NCI-H345 treated with DMSO at 0.1 percent for 48 hours (cell line): ENCODE data around the gene GRWD1.
A peak's percentile ranks its signal among the peaks of the same experiment; 100 is the strongest.

Source experiments
- DNase-seq: peaks from one replicate; lab custom pipeline; 2025; ENCODE audit not compliant: unreplicated experiment; lab: John Stamatoyannopoulos, UW

Gene GRWD1

DNA sequence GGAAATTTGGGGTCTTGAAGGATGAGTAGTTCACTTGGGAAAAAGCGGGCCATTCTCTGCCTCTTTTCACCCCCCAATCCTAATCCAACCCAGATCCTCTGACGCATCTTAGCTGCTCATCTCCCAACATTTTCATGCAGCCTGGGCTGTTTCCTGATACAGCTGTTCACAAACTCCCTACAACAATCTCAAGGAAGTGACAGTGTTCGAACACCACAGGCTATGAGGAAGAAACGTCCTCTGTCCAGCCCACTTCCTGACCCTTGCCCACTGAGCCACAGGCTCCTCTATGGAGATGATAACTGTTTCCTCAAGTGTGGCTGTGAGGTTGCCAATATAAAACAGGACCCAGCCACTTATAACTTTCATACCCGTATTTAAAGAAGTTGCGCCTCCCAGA, 49.6 kb downstream of the GRWD1 start:
- no peak for DNase-seq

DNA sequence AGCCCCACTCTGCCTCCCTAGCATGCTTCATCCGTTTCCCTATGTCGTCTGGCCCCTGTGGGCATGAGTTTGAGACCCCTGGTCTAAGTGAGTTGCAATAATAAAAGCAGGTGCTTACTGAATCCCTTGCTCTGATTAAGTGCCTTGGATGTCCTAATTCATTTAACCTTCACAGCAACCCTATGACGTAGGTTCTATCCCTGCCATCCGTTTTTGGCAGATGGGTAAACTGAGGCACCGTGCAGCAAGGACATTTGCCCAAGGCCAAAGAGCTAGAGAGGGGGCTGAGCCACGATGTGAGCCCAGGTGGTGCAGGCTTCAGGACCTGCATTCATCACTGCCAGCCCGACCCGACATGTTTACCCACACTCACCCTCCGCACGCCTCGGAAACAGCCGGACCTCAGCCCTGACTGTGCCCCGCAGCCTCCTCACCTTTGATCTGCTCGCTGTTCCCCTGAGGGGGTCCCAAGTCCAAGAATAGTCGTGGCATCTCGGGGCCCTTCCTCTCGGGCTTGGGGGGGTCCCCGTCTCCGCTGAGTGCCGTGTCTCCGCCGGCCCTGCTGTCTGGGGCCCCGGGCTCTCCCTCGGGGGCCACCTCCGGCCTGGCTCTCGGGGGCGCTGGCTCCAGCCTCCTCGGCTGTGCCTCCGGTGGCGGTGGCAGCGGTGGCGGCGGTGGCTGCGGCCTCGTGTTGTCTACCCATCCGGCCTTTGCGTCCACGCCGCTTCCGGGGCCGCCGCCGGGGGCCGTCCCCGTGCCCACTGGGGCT, 51.4 kb downstream of the GRWD1 start:
- no peak for DNase-seq

- DNase-seq, result no peak
These were observed 52.2 kb downstream of the GRWD1 start for GRCh38 chr19:48497728-48498594.

GRCh38 chr19:48498595-48499311, 53.0 kb downstream of the GRWD1 start:
- DNase-seq, result no peak

DNA sequence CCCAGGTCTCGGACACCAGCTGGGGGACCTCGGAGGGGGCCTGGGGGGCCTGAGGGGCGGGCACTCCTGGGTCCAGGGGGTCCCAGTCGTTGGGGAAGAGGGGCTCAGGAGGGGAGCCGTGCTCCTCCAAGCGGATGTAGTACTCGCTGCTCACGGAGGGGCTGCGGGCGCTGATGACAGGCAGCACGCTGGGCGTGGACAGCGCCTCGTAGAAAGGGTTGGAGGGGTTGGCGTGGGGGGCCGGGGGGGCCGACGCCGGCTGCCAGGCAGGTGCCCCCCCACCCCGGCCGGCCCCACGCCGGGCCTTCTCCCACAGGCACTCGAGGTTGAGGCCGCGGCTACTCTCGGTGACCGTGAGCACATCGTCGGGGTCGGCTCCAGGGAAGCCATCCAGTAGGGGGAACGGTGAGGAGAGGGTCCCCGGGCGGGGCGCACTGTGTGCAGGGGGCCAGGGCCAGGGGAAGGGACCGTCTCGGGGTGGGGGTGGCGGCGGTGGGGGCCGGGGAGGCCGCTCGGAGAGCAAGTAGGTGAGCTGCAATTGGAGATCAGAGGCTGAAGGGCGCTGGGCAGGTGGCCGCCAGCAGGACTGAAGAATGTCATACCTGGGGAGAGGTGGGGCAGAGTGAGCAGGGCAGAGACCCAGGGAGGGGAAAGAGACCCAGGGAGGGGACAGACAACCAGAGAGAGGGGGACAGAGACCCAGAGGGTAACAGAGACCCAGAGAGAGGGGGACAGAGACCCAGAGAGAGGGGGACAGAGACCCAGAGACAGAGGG, 53.7 kb downstream of the GRWD1 start:
- DNase-seq, result no peak

GRCh38 chr19:48500830-48501493, 55.2 kb downstream of the GRWD1 start:
- DNase-seq, result no peak

- peak; percentile 89 for DNase-seq
These were observed 55.9 kb downstream of the GRWD1 start for GRCh38 chr19:48501494-48502349.

DNA sequence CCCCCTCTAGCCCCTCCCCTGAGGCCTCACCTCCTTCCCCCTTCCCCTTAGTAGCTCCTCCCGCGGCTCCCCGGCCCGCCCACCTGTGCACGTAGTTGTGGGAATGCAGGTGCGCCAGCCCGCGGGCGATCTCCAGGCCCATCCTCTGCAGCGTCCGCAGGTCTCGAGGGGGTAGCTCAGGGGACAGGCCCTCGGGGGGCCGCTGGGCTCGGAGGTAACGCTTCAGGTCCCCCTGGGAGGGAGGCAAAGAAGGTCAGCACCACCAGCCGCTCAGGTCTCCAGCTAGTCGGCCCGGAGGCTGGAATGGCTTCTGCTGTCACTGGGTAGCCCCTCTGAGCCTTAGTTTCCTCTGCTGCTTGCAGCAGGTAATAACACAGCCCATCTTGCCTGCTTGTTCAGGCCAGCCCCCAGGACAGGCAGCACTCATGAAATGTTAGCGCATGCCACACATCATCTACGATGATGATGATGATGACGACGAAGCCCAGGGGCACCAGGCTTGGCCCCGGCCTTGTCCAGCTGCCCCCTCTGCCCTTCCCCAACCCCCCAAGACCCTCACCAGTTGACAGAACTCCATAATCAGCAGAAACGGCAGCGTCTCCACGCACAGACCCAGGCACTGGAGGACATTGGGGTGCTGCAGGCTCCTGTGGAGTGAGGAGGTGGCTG, 56.7 kb downstream of the GRWD1 start:
- DNase-seq, result no peak

GRCh38 chr19:48506138-48506733, 60.5 kb downstream of the GRWD1 start:
- no peak for DNase-seq
